Measurements from ENCODE around the gene PSAP. TPM values are rescaled to one million over a fixed set of nuclear protein-coding genes. Genes with fewer than 3 reads are reported as not detected.

PSAP gene
- total RNA-seq, 1 donor from 2014 or later: 676 TPM

- DNase-seq (ENCODE audit: low spot score): no peak
- H3K27me3 Mint-ChIP-seq (ENCODE audit: unreplicated experiment): peaks cover 9% of the 10 kb centered on the region
- H3K4me3 Mint-ChIP-seq (ENCODE audit: unreplicated experiment): peak overlapping the region; percentile 25
- no peak for TF ChIP-seq CTCF (IDR thresholded peaks at IDR 0.05; ENCODE audit: unreplicated experiment)
- peaks cover 60% of the 10 kb centered on the region for H3K36me3 Mint-ChIP-seq (ENCODE audit: low read depth, unreplicated experiment)
- peaks cover 3% of the 10 kb centered on the region for H3K4me1 Mint-ChIP-seq (ENCODE audit: unreplicated experiment)
- H3K9me3 Mint-ChIP-seq (ENCODE audit: unreplicated experiment): no peaks in the 10 kb centered on the region
- peak overlapping the region; percentile 52 for H3K27ac Mint-ChIP-seq (ENCODE audit: unreplicated experiment)
Measured at GRCh38 chr10:71816936-71817618, 34.0 kb downstream of the PSAP start.

GRCh38 chr10:71816421-71816851 is 34.6 kb downstream of the PSAP start:
- no peak for TF ChIP-seq CTCF (IDR thresholded peaks at IDR 0.05; ENCODE audit: unreplicated experiment)
- no peak overlapping the region for H3K27ac Mint-ChIP-seq (ENCODE audit: unreplicated experiment)
- no peaks in the 10 kb centered on the region for H3K9me3 Mint-ChIP-seq (ENCODE audit: unreplicated experiment)
- DNase-seq (ENCODE audit: low spot score): no peak
- peaks cover 53% of the 10 kb centered on the region for H3K36me3 Mint-ChIP-seq (ENCODE audit: low read depth, unreplicated experiment)
- H3K4me3 Mint-ChIP-seq (ENCODE audit: unreplicated experiment): peak overlapping the region; percentile 42
- peaks cover 9% of the 10 kb centered on the region for H3K27me3 Mint-ChIP-seq (ENCODE audit: unreplicated experiment)
- peaks cover 3% of the 10 kb centered on the region for H3K4me1 Mint-ChIP-seq (ENCODE audit: unreplicated experiment)

- TF ChIP-seq CTCF (IDR thresholded peaks at IDR 0.05; ENCODE audit: unreplicated experiment): no peak
- DNase-seq (ENCODE audit: low spot score): no peak
- no peaks in the 10 kb centered on the region for H3K9me3 Mint-ChIP-seq (ENCODE audit: unreplicated experiment)
- H3K27ac Mint-ChIP-seq (ENCODE audit: unreplicated experiment): no peak overlapping the region
- H3K4me3 Mint-ChIP-seq (ENCODE audit: unreplicated experiment): peak overlapping the region; percentile 59
- peaks cover 48% of the 10 kb centered on the region for H3K36me3 Mint-ChIP-seq (ENCODE audit: low read depth, unreplicated experiment)
- H3K27me3 Mint-ChIP-seq (ENCODE audit: unreplicated experiment): peaks cover 9% of the 10 kb centered on the region
- H3K4me1 Mint-ChIP-seq (ENCODE audit: unreplicated experiment): no peaks in the 10 kb centered on the region
Measured at GRCh38 chr10:71815515-71816130, 35.4 kb downstream of the PSAP start.

GRCh38 chr10:71814922-71815411 is 36.1 kb downstream of the PSAP start:
- Mint-ChIP-seq H3K27ac (ENCODE audit: unreplicated experiment) (no peak overlapping the region), H3K36me3 (ENCODE audit: low read depth, unreplicated experiment) (peaks cover 46% of the 10 kb centered on the region)
- no peak for DNase-seq (ENCODE audit: low spot score)

More at GRCh38 chr10:71814922-71815411, 36.1 kb downstream of the PSAP start:
- Mint-ChIP-seq H3K4me3 (ENCODE audit: unreplicated experiment) (no peak overlapping the region), H3K4me1 (ENCODE audit: unreplicated experiment) (no peaks in the 10 kb centered on the region), H3K27me3 (ENCODE audit: unreplicated experiment) (peaks cover 9% of the 10 kb centered on the region), H3K9me3 (ENCODE audit: unreplicated experiment) (no peaks in the 10 kb centered on the region)
- no peak for TF ChIP-seq CTCF (IDR thresholded peaks at IDR 0.05; ENCODE audit: unreplicated experiment)

All from endothelial cell (in vitro differentiated cells).